Stromal cell of bone marrow (primary cell): Measurements from ENCODE around the gene C16orf86.

Experiments
- DNase-seq: peaks from one replicate; pipeline ENCODE4 v3.0.0-alpha.2; 2012; ENCODE audit warnings: low read depth

The C16orf86 gene

GRCh38 chr16:67653789-67654402 is 12.7 kb upstream of the C16orf86 start:
- no peak for DNase-seq

- no peak for DNase-seq
Observed at GRCh38 chr16:67654403-67654911, 12.2 kb upstream of the C16orf86 start.

- DNase-seq = no peak
Observed at GRCh38 chr16:67655363-67655762, 11.3 kb upstream of the C16orf86 start.

- DNase-seq = no peak
Observed at GRCh38 chr16:67656344-67657016, 10.1 kb upstream of the C16orf86 start.

- DNase-seq = no peak
Observed at GRCh38 chr16:67657017-67657608, 9.5 kb upstream of the C16orf86 start.

- no peak for DNase-seq
Observed at GRCh38 chr16:67657751-67658518, 8.7 kb upstream of the C16orf86 start.

GRCh38 chr16:67658849-67659674 is 7.6 kb upstream of the C16orf86 start:
- no peak for DNase-seq

- DNase-seq = peak; percentile 80
Observed at GRCh38 chr16:67659675-67660563, 6.7 kb upstream of the C16orf86 start, which contains the start of gene ACD. Gene ACD (minus strand): TSS chr16:67660260. CDS start chr16:67660220, 40 bp downstream.

GRCh38 chr16:67660564-67661028 is 6.0 kb upstream of the C16orf86 start, which contains the start of gene PARD6A:
Gene PARD6A (plus strand): TSS chr16:67660960. CDS start chr16:67661039, 79 bp downstream.
- DNase-seq = peak; percentile 95

- DNase-seq = no peak
Observed at GRCh38 chr16:67661101-67661761, 5.4 kb upstream of the C16orf86 start.

- no peak for DNase-seq
Observed at GRCh38 chr16:67661886-67662652, 4.5 kb upstream of the C16orf86 start.

GRCh38 chr16:67662653-67663010 is 4.0 kb upstream of the C16orf86 start:
- DNase-seq = no peak

GRCh38 chr16:67663151-67663876 is 3.3 kb upstream of the C16orf86 start:
- no peak for DNase-seq

GRCh38 chr16:67663877-67664222 is 2.8 kb upstream of the C16orf86 start:
- DNase-seq = no peak

GRCh38 chr16:67664258-67664657 is 2.4 kb upstream of the C16orf86 start:
- no peak for DNase-seq

- DNase-seq = no peak
Observed at GRCh38 chr16:67664871-67665270, 1.7 kb upstream of the C16orf86 start.

- DNase-seq = no peak
Observed at GRCh38 chr16:67665598-67665997, 1.0 kb upstream of the C16orf86 start.

- DNase-seq = no peak
Observed at GRCh38 chr16:67666032-67666551, 522 bp upstream of the C16orf86 start.
